GM19455 (cell line): ENCODE results near the gene SH3TC2.

Experiments
- ATAC-seq: cut with Tn5 transposase; IDR thresholded peaks from one replicate; pipeline ENCODE4 v1.9.1; 2021; ENCODE audit not compliant: unreplicated experiment

The SH3TC2 gene

GRCh38 chr5:148974642-148975327 is 88.1 kb downstream of the SH3TC2 start:
- no peak for ATAC-seq

- no peak for ATAC-seq
These were observed 89.4 kb downstream of the SH3TC2 start for GRCh38 chr5:148973455-148973854.

GRCh38 chr5:148972974-148973374 is 89.9 kb downstream of the SH3TC2 start:
- ATAC-seq, result no peak

GRCh38 chr5:148972396-148972795 is 90.5 kb downstream of the SH3TC2 start:
- no peak for ATAC-seq

- ATAC-seq, result no peak
These were observed 92.0 kb downstream of the SH3TC2 start for GRCh38 chr5:148970876-148971275.

GRCh38 chr5:148970228-148970627 is 92.6 kb downstream of the SH3TC2 start:
- no peak for ATAC-seq

GRCh38 chr5:148969291-148969690 is 93.6 kb downstream of the SH3TC2 start:
- no peak for ATAC-seq

GRCh38 chr5:148968311-148968710 is 94.6 kb downstream of the SH3TC2 start:
- no peak for ATAC-seq

- no peak for ATAC-seq
These were observed 95.1 kb downstream of the SH3TC2 start for GRCh38 chr5:148967783-148968182.

- no peak for ATAC-seq
These were observed 95.9 kb downstream of the SH3TC2 start for GRCh38 chr5:148966938-148967337.

GRCh38 chr5:148966348-148966747 is 96.5 kb downstream of the SH3TC2 start:
- ATAC-seq, result no peak

- ATAC-seq, result no peak
These were observed 97.2 kb downstream of the SH3TC2 start for GRCh38 chr5:148965511-148966265.

- ATAC-seq, result no peak
These were observed 99.2 kb downstream of the SH3TC2 start for GRCh38 chr5:148963664-148964063.

GRCh38 chr5:148962761-148963324 is 100.0 kb downstream of the SH3TC2 start:
- no peak for ATAC-seq

- ATAC-seq, result no peak
These were observed 100.7 kb downstream of the SH3TC2 start for GRCh38 chr5:148962200-148962550.

GRCh38 chr5:148961261-148962199 is 101.3 kb downstream of the SH3TC2 start:
- no peak for ATAC-seq

- ATAC-seq, result no peak
These were observed 102.6 kb downstream of the SH3TC2 start for GRCh38 chr5:148960070-148960769.

GRCh38 chr5:148957591-148958202 is 105.2 kb downstream of the SH3TC2 start:
- no peak for ATAC-seq

- ATAC-seq, result no peak
These were observed 106.1 kb downstream of the SH3TC2 start for GRCh38 chr5:148956477-148957385.
